Mesodermal cell (in vitro differentiated cells): ENCODE measurements around the gene TMEM60.

Experiments
- H3K27ac ChIP-seq: 2 replicates; pipeline ENCODE4 v1.7.0; 2013; ENCODE audit warnings: mild to moderate bottlenecking, low read depth, low read length, moderate library complexity; ENCODE audit not compliant: severe bottlenecking
- H3K36me3 ChIP-seq: 2 replicates; pipeline ENCODE4 v1.7.1; 2013; ENCODE audit warnings: mild to moderate bottlenecking, low read length, moderate library complexity; ENCODE audit not compliant: control insufficient read depth, insufficient read depth
- H3K4me1 ChIP-seq: one replicate; pipeline ENCODE4 v1.7.1; 2013; ENCODE audit warnings: mild to moderate bottlenecking, low read length; ENCODE audit not compliant: insufficient read depth, control insufficient read depth, poor library complexity, severe bottlenecking
- H3K4me3 ChIP-seq: 2 replicates; pipeline ENCODE4 v1.7.0; 2013; ENCODE audit warnings: low read length, control low read depth, mild to moderate bottlenecking; ENCODE audit not compliant: insufficient read depth, poor library complexity, severe bottlenecking; ENCODE audit errors: extremely low read depth
- H3K9me3 ChIP-seq: 2 replicates; pipeline ENCODE4 v1.7.1; 2013; ENCODE audit warnings: mild to moderate bottlenecking, low read length, moderate library complexity; ENCODE audit not compliant: control insufficient read depth
- WGBS, 2 experiments: methylation state at CpG; one replicate each; pipeline ENCODE4 v1.1.5; 2013; ENCODE audit warnings: missing lambda C conversion rate in 2 of 2; ENCODE audit not compliant: insufficient coverage in 2 of 2; 5-methylcytosine and 5-hydroxymethylcytosine counted together

Gene TMEM60

DNA sequence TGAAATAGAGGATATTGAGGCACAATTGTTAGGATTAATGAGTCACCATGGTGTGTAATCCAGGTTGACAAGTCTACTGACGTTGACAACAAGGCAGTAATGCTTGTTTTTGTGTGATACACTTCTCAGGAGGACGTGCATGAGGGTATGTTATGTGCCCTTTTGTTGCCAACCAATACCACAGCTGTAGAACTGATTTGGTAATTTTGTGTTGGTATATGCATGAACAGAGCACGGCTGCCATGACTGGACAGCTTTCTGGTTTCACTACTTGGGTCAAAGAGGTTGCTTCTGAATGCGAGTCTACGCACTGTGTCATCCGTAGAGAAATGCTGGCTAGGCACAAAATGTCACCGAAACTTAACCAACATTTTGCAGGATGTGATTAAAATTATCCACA, 33.2 kb upstream of the TMEM60 start:
- Histone ChIP-seq H3K36me3 (no peaks in the 10 kb centered on the region), H3K4me3 (no peak overlapping the region), H3K4me1 (peaks cover 5% of the 10 kb centered on the region), H3K27ac (no peak overlapping the region), H3K9me3 (no peaks in the 10 kb centered on the region)
- 94 to 96% methylated on average over 6 of the region's 7 CpGs for WGBS, 2 experiments

DNA sequence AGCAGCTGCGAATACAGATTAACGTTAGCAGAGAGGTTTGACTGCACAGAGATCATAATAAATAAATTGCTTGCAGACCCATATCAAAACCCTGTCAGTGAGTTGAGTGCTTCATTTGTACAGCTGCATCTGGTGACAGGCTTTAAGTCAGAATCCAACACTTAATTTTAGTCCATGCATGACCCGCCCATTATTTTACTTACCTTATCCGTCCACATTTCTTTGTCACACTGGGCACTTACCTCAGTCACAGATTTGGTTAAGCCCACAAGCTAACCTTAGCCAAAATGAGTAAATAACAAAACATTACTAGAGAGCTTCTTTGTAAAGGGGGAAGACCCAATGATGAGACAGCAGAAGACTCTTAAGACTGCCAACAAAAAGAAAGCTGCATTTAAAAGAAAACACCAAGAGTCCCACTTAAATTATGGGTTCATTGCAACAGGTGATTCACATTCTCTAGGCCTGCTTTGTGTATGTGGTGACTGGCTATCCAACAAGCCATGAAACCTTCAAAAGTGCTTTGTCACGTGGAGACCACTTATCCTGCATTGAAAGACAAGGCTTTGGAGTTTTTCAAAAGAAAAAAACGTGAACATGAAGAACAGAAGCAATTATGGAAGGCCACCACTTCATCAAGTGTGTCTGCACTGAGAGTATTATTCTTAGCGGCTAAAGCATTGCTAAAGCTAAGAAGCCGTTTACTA, 32.6 kb upstream of the TMEM60 start:
- Histone ChIP-seq H3K27ac (no peak overlapping the region), H3K4me1 (peaks cover 5% of the 10 kb centered on the region), H3K4me3 (no peak overlapping the region), H3K36me3 (no peaks in the 10 kb centered on the region), H3K9me3 (no peaks in the 10 kb centered on the region)
- 80 to 81% methylated on average over 5 to 8 of the region's 8 CpGs for WGBS, 2 experiments

DNA sequence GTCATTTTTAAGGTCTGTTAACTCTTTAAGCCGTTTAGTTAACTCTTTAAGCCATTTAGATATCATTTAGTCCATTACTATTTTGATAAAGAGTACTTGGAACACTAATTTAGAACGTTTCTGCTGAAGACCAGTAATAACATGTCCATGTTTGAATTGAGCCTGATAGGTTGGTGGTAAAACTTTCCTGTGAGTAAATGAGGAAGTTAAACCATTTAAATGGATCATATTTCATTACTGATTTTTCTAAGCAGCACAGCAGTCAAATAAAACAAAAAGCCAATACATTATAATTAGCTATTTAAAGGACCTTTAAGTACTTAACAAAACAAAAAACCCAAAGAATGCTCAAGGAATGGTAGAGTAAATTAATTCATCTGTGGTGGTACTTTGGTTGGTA, 29.8 kb upstream of the TMEM60 start:
- no CpG with 5 or more reads among the region's 2 CpGs for WGBS, 2 experiments
- Histone ChIP-seq H3K4me3 (no peak overlapping the region), H3K4me1 (no peaks in the 10 kb centered on the region), H3K9me3 (peaks cover 3% of the 10 kb centered on the region), H3K36me3 (no peaks in the 10 kb centered on the region), H3K27ac (no peak overlapping the region)

DNA sequence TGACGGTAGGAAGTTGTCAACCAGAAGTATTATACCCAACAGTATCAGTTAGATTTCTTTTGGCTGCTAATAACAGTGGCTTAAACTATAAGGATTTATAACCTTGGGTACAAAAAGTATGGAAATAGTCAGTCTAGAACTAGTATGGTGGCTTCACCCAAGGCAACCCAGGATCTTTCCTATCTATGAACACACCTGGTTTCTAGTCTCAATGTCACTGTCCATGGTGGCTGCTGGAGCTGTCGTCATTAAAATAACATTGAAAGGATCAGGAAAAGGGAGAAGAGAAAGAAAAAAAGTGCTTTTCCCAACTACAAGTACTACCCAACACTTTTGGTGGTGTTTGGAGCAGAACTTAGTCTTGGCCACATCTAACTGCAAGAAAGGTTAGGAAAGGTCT, 28.1 kb upstream of the TMEM60 start:
- H3K27ac ChIP-seq = no peak overlapping the region
- no peak overlapping the region for H3K4me3 ChIP-seq
- H3K9me3 ChIP-seq = peaks cover 11% of the 10 kb centered on the region
- H3K4me1 ChIP-seq = no peaks in the 10 kb centered on the region
- no CpG with 5 or more reads among the region's 2 CpGs for WGBS, 2 experiments
- no peaks in the 10 kb centered on the region for H3K36me3 ChIP-seq

DNA sequence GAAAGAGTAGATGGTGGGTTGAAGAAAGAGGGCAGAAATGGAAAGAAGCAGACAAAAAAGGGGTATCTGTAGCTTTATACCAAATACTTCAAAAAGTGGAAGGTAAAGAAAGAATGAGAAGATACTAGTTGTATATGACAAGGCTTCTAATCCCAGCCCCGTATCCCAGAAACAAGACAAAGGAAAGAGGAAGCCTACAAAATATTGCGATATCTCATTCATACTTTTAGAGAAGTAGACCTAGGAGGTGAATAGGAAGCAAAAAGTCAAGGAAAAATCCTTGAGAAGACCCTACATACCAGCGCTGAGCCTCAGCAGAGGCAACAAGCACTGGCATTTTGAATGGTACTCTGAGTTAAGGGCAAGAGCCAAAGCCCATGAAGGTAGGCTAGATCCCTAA, 26.9 kb upstream of the TMEM60 start:
- WGBS, 2 experiments = 100% methylated on average over 1 of the region's 3 CpGs
- Histone ChIP-seq H3K9me3 (peaks cover 13% of the 10 kb centered on the region), H3K4me1 (no peaks in the 10 kb centered on the region), H3K4me3 (no peak overlapping the region), H3K36me3 (no peaks in the 10 kb centered on the region), H3K27ac (no peak overlapping the region)

DNA sequence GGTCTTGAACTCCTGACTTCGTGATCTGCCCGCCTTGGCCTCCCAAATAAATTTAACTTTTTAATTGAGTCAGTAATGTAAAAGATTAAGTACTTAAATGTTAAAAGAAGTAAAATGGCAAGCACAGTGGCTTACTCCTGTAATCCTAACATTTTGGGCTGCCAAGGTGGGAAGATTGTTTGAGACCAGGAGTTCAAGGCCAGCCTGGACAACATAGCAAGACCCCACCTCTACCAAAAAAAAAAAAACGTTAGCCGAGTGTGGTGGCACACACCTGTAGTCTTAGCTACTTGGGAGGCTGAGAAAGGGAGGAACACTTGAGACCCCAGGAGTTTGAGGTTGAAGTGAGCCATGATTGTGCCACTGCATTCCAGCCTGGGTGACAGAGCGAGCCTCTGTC, 26.4 kb upstream of the TMEM60 start:
- no peak overlapping the region for H3K27ac ChIP-seq
- no peaks in the 10 kb centered on the region for H3K4me1 ChIP-seq
- 80 to 90% methylated on average over 1 to 2 of the region's 5 CpGs for WGBS, 2 experiments
- H3K36me3 ChIP-seq = no peaks in the 10 kb centered on the region
- H3K4me3 ChIP-seq = no peak overlapping the region
- H3K9me3 ChIP-seq = peaks cover 14% of the 10 kb centered on the region

DNA sequence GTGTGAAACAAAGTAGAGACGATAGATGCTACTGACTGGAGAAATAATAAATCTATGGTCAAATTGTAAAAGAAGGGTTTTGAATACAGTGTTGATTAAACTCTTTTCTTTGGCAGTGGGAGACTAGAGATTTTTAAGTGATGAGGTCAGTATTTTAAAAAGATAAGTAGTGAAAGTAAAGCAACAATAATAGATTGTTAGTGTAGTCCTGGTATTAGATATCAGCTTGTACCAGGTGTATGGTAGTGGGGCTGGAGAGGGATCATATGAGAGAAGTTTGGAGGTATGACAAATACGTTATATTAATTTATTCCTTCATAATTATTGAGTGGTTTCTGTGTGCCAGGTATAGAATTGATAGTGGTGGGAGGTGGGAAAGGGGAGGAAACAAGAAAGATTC, 25.6 kb upstream of the TMEM60 start:
- Histone ChIP-seq H3K36me3 (no peaks in the 10 kb centered on the region), H3K27ac (no peak overlapping the region), H3K4me1 (no peaks in the 10 kb centered on the region), H3K9me3 (peaks cover 18% of the 10 kb centered on the region), H3K4me3 (no peak overlapping the region)
- WGBS, 2 experiments = 100% methylated on average over 1 of the region's 2 CpGs

DNA sequence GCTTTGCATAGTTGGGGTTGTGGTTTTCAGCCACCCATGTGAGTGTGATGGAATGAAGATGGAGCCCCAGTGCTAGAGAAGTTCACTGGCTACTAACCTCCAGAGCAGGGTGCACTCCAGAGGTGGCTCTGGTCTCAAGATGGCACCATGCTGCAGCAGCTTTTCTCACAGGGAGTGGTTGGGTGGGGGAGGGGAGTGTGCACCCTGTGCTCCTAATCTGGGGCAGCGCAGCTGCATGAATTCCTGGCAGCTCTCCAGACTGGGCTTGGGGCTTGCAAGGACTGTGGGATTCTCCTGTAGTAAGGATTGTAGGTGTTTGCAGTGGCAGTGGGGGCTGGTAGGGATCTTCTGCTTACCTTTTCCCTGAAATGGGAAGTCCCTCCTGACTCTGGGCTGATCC, 24.0 kb upstream of the TMEM60 start:
- peaks cover 23% of the 10 kb centered on the region for H3K9me3 ChIP-seq
- no peak overlapping the region for H3K27ac ChIP-seq
- WGBS, 2 experiments = 0% methylated on average over 1 of the region's 1 CpG
- H3K4me1 ChIP-seq = no peaks in the 10 kb centered on the region
- peaks cover 2% of the 10 kb centered on the region for H3K36me3 ChIP-seq
- no peak overlapping the region for H3K4me3 ChIP-seq

DNA sequence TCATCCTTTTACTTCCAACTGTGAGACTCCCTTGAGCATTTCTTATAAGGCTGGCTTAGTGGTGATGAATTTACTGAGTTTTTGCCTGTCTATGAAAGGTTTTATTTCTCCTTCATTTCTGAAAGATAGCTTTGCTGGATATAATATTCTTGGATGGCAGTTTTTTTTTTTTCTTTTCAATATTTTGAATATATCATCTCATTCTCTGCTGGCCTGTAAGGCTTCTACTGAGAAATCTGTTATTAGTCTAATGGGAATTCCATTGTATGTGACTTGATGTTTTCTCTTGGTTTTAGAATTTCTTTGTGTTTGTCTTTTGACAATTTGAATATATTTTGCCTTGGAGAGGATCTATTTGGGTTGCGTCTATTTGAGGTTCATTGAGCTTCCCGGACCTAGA, 22.7 kb upstream of the TMEM60 start:
- WGBS, 2 experiments = 100% methylated on average over 2 of the region's 2 CpGs; no CpG with 5 or more reads in 1 of the 2 experiments
- Histone ChIP-seq H3K36me3 (peaks cover 5% of the 10 kb centered on the region), H3K9me3 (peaks cover 23% of the 10 kb centered on the region), H3K27ac (no peak overlapping the region), H3K4me3 (no peak overlapping the region), H3K4me1 (no peaks in the 10 kb centered on the region)

DNA sequence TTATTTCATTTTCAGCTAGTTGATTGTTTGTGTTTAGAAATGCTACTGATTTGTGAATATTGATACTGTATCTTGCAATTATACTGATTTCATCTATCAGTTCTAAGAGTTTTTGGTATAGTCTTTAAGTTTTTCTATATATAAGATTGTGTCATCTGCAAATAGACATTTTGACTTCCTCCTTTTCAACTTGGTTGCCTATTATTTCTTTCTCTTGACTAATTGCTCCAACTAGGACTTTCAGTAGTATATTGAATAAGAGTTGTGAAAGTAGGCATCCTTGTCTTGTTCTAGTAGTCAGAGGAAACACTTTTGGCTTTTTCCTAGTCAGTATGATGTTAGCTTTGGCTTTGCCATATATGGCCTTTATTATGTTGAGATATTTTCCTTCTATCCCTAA, 20.8 kb upstream of the TMEM60 start:
- Histone ChIP-seq H3K4me1 (no peaks in the 10 kb centered on the region), H3K4me3 (no peak overlapping the region), H3K36me3 (peaks cover 5% of the 10 kb centered on the region), H3K9me3 (peaks cover 20% of the 10 kb centered on the region), H3K27ac (no peak overlapping the region)

DNA sequence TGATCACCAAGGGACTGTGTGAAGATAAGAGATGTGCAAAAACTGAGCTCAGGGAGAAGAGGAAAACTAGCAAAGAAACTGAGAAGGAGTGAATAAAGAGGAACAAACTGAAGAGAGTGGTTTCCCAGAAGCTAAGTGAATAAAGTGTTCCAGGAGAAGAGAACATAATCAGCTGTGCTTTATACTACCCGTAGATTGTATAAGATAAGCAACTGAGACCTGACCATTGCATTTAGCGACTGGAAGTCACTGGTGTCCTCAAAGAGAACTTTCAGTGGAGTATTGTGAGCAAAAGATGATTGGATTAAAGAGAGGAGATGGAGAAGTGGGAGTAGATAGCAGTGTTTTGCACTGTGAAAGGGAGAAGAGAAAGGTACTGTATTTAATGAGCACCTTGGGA, 14.9 kb upstream of the TMEM60 start:
- Histone ChIP-seq H3K27ac (no peak overlapping the region), H3K36me3 (peaks cover 5% of the 10 kb centered on the region), H3K4me3 (no peak overlapping the region), H3K4me1 (no peaks in the 10 kb centered on the region), H3K9me3 (no peaks in the 10 kb centered on the region)
- 93 to 96% methylated on average over 2 of the region's 2 CpGs for WGBS, 2 experiments
